ENCODE data around the gene NFATC2. TPM values are rescaled to one million over a fixed set of nuclear protein-coding genes. Genes with fewer than 3 reads are reported as not detected.

The NFATC2 gene
- total and polyA plus RNA-seq, 2 experiments from 2014 or later = 0.52 to 0.59 TPM

GRCh38 chr20:51404297-51405060 is 138.0 kb downstream of the NFATC2 start:
- H3K36me3 ChIP-seq (ENCODE audit: insufficient read depth) = no peaks in the 10 kb centered on the region
- H3K79me2 ChIP-seq (replicated peaks; ENCODE audit: insufficient read depth) = no peaks in the 10 kb centered on the region
- H3K4me1 ChIP-seq (ENCODE audit: insufficient read depth) = no peaks in the 10 kb centered on the region
- H3K27ac ChIP-seq (ENCODE audit: low read depth) = no peak overlapping the region
- ATAC-seq = no peak
- no peaks in the 10 kb centered on the region for H4K20me1 ChIP-seq (replicated peaks; ENCODE audit: insufficient read depth)
- Mint-ChIP-seq H3K36me3 (ENCODE audit: low read depth) (no peaks in the 10 kb centered on the region), H3K27me3 (ENCODE audit: insufficient read depth, low read depth, poor library complexity) (no peaks in the 10 kb centered on the region), H3K27ac (no peak overlapping the region), H3K4me1 (no peaks in the 10 kb centered on the region; the same call in 2 of the 3 replicates), H3K4me3 (no peak overlapping the region), H3K9me3 (no peaks in the 10 kb centered on the region)
- no peaks in the 10 kb centered on the region for H3K27me3 ChIP-seq (ENCODE audit: insufficient read depth)
- TF ChIP-seq EZH2phosphoT487 (IDR thresholded peaks at IDR 0.05; ENCODE audit: unreplicated experiment) (no peak), ZNF331 (CRISPR knock-in tag; IDR thresholded peaks at IDR 0.05; ENCODE audit: low read depth) (no peak), POLR2AphosphoS5 (IDR thresholded peaks at IDR 0.05; ENCODE audit: low read depth) (no peak), CREB1 (CRISPR knock-in tag; IDR thresholded peaks at IDR 0.05; ENCODE audit: low read depth) (no peak), STAT1 (IDR thresholded peaks at IDR 0.05; ENCODE audit: unreplicated experiment) (no peak), NANOG (IDR thresholded peaks at IDR 0.05; ENCODE audit: borderline replicate concordance) (no peak), ZNF462 (CRISPR knock-in tag; IDR thresholded peaks at IDR 0.05) (no peak)
- TF ChIP-seq, protein P1, sequence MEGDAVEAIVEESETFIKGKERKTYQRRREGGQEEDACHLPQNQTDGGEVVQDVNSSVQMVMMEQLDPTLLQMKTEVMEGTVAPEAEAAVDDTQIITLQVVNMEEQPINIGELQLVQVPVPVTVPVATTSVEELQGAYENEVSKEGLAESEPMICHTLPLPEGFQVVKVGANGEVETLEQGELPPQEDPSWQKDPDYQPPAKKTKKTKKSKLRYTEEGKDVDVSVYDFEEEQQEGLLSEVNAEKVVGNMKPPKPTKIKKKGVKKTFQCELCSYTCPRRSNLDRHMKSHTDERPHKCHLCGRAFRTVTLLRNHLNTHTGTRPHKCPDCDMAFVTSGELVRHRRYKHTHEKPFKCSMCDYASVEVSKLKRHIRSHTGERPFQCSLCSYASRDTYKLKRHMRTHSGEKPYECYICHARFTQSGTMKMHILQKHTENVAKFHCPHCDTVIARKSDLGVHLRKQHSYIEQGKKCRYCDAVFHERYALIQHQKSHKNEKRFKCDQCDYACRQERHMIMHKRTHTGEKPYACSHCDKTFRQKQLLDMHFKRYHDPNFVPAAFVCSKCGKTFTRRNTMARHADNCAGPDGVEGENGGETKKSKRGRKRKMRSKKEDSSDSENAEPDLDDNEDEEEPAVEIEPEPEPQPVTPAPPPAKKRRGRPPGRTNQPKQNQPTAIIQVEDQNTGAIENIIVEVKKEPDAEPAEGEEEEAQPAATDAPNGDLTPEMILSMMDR (conservative IDR thresholded peaks at IDR 0.05; ENCODE audit: low read depth in 2 of 2) = no peak
- no peak overlapping the region for H2AFZ ChIP-seq
- H3K4me2 ChIP-seq = no peak overlapping the region
- DNase-seq (ENCODE audit: low spot score) = no peak
- H3K9me2 ChIP-seq (ENCODE audit: insufficient read depth) = no peaks in the 10 kb centered on the region
- no peak overlapping the region for H3K4me3 ChIP-seq
- no peaks in the 10 kb centered on the region for H3F3A ChIP-seq (replicated peaks; ENCODE audit: low read depth)
